AG09309 (cell line): Measurements from ENCODE around the gene EEIG1.

Experiments
- DNase-seq: peaks from one replicate; pipeline ENCODE4 v3.0.0-alpha.2; 2010; ENCODE audit warnings: low read depth
- H3K4me3 ChIP-seq: 2 replicates; pipeline ENCODE4 v1.5.1; 2011; ENCODE audit warnings: mild to moderate bottlenecking, low read depth, low read length, moderate library complexity; ENCODE audit not compliant: control insufficient read depth
- CTCF ChIP-seq: IDR thresholded peaks from 2 replicates; pipeline ENCODE4 v1.5.1; 2011; ENCODE audit warnings: mild to moderate bottlenecking, low read depth, low read length, inconsistent platforms; ENCODE audit not compliant: insufficient read depth, control insufficient read depth; ENCODE audit errors: missing control alignments

The EEIG1 gene

DNA sequence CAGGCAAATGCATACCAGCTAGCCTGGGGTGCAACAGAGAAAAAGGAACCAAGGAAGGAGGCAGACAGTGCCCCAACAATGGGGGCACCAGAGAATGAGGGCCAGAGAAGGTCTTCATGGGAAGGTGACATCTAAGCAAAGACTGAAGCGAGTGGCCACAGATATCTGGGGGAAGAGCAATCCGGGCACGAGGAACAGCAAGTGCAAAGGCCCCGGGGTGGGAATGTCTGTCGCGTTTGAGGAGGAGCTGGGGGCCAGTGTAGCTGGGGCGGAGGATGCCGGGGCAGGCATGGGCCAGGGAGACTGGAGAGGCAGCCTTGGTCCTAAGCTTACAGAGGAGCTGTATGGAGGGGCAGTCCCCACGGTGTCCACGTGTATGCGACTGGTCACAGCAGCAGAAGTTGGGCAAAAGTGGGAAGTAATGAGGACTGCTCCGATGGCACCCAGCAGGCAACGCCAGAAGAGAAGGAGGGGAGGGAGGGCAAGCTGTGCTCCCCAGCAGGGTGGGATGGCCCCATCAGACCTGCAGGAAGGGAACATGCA, 19.1 kb downstream of the EEIG1 start:
- no peak for DNase-seq
- no peak for TF ChIP-seq CTCF
- H3K4me3 ChIP-seq = no peak overlapping the region

- DNase-seq = no peak
- H3K4me3 ChIP-seq = no peak overlapping the region
- TF ChIP-seq CTCF = no peak
Observed at GRCh38 chr9:127961155-127961490, 19.7 kb downstream of the EEIG1 start.

- no peak for DNase-seq
- TF ChIP-seq CTCF = no peak
Observed at GRCh38 chr9:127960410-127961154, 20.2 kb downstream of the EEIG1 start.

GRCh38 chr9:127959841-127960409, 20.9 kb downstream of the EEIG1 start:
- no peak overlapping the region for H3K4me3 ChIP-seq
- TF ChIP-seq CTCF = no peak
- DNase-seq = no peak

More at GRCh38 chr9:127960410-127961154, 20.2 kb downstream of the EEIG1 start:
- no peak overlapping the region for H3K4me3 ChIP-seq

DNA sequence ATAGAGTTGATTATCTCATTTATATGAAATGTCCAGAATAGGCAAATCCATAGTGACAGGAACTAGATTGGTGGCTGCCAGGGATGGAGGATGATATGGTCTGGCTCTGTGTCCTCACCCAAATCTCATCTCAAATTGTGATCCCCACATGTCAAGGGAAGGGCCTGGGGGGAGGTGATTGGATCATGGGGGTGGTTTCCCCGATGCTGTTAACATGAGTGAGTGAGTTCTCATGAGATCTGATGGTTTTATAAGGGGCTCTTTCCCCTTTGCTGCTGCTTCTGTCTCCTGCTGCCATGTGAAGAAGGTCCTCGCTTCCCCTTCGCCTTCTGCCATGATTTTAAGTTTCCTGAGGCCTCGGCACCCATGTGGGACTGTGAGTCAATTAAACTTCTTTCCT, 21.4 kb downstream of the EEIG1 start:
- H3K4me3 ChIP-seq = no peak overlapping the region
- DNase-seq = no peak
- no peak for TF ChIP-seq CTCF

- TF ChIP-seq CTCF = no peak
- no peak overlapping the region for H3K4me3 ChIP-seq
- DNase-seq = no peak
Observed at GRCh38 chr9:127958728-127959127, 22.1 kb downstream of the EEIG1 start.
